PFSK-1 (cell line): ENCODE measurements around the gene LCN12.

ENCODE experiments used
- FOXP2 ChIP-seq: optimal IDR thresholded peaks from 2 replicates; pipeline ENCODE3; 2011; ENCODE audit warnings: borderline replicate concordance, control low read depth, inconsistent platforms; ENCODE audit not compliant: insufficient read depth; ENCODE audit errors: extremely low read length, extremely low read depth
- POLR2AphosphoS5 ChIP-seq: IDR thresholded peaks from 2 replicates; pipeline ENCODE4 v1.6.1; 2012; ENCODE audit warnings: low read depth, mild to moderate bottlenecking, control low read depth, low read length, moderate library complexity
- REST ChIP-seq, 2 experiments: IDR thresholded peaks; 2 replicates each; pipeline versions ENCODE4 v1.6.1 to v1.8.0; 2011 to 2012; ENCODE audit warnings: low read depth in 2 of 2, low read length in 2 of 2, control low read depth in 1 of 2, inconsistent platforms in 1 of 2, mild to moderate bottlenecking in 1 of 2, moderate library complexity in 1 of 2; ENCODE audit not compliant: insufficient read depth in 1 of 2
- SIN3A ChIP-seq: IDR thresholded peaks from 2 replicates; pipeline ENCODE4 v1.6.1; 2012; ENCODE audit warnings: mild to moderate bottlenecking, low read length, moderate library complexity, borderline replicate concordance; ENCODE audit not compliant: insufficient read depth
- TAF1 ChIP-seq: IDR thresholded peaks from 2 replicates; pipeline ENCODE4 v1.6.1; 2012; ENCODE audit warnings: low read length, control low read depth, borderline replicate concordance; ENCODE audit not compliant: insufficient read depth

LCN12 gene

DNA sequence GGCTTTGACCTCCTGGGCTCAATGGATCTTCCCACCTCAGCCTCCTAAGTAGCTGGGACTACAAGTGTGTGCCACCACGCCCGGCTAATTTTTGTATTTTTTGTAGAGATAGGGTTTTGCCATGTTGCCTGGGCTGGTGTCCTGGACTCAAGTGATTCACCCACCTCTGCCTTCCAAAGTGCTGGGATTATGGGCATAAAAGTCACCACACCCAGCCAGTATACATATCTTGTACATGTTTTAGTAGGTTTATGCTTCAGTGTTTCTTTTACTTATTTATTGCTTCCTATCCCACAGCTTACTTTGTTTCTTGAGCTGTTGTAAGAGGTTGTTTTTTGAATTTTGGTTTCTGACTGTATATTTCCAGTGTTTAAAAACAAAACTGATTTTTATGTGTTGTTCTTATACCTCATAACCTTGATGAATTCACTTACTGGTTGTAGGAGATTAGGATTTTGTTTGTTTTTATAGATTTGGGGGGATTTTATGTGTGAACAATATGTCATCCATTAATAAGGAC is 20.4 kb upstream of the LCN12 start:
- no peak for TF ChIP-seq SIN3A
- TF ChIP-seq POLR2AphosphoS5 = no peak
- no peak for TF ChIP-seq REST (IDR thresholded peaks at IDR 0.05; ENCODE audit: insufficient read depth in 1 of 2, low read depth in 2 of 2, low read length in 2 of 2)
- TF ChIP-seq FOXP2 = no peak
- TF ChIP-seq TAF1 = no peak

GRCh38 chr9:136934277-136934676 is 17.8 kb upstream of the LCN12 start:
- TF ChIP-seq REST (IDR thresholded peaks at IDR 0.05; ENCODE audit: insufficient read depth in 1 of 2, low read depth in 2 of 2, low read length in 2 of 2) = no peak
- TF ChIP-seq TAF1 = no peak
- no peak for TF ChIP-seq SIN3A
- no peak for TF ChIP-seq POLR2AphosphoS5
- no peak for TF ChIP-seq FOXP2

DNA sequence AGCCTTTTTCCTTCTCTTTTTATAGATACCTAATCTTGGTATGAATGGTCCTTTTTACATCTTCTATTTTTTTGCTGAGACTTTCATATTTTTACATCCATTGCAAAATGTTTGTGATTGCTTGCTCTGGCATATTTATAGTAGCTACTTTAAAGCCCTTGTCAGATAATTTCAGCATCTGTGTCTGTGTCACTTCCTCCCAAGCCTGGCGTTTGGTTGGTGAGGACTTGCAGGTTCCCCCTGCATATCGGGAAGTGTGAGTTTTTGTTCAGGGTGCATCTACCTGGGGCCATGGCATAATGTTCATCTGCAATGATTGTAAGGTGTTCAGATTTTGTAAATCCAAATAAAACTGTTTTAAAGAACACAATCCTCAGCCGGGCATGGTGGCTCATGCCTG is 16.4 kb upstream of the LCN12 start:
- TF ChIP-seq POLR2AphosphoS5 (no peak), SIN3A (no peak), REST (IDR thresholded peaks at IDR 0.05; ENCODE audit: insufficient read depth in 1 of 2, low read depth in 2 of 2, low read length in 2 of 2) (no peak), TAF1 (no peak), FOXP2 (no peak)

DNA sequence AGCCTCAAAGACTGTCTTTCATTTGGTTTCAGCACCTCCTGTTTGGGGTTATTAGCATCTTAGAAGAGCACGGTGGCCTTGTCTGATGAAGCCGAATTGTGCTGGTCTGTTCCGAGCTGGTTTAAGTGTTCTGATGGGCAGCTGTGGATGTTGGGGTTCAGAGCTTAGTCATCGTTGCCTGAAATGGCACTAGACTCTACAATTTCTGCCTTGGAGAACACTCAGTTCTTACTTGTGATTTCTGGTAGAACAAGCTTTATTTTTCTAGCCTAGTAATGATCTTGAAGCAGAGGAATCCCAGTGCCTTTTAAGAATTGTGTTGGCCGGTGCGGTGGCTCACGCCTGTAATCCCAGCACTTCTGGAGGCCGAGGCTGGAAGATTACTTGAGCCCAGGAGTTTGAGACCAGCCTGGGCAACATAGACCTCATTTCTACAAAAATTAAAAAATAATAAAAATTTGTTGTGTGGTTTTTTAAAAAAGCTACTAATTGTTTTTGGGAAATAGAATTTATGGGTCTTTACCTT is 15.4 kb upstream of the LCN12 start:
- no peak for TF ChIP-seq SIN3A
- no peak for TF ChIP-seq TAF1
- no peak for TF ChIP-seq REST (IDR thresholded peaks at IDR 0.05; ENCODE audit: insufficient read depth in 1 of 2, low read depth in 2 of 2, low read length in 2 of 2)
